Muscle of leg (tissue), 16 donors: ENCODE results near the gene RNF114. TPM values are rescaled to one million over a fixed set of nuclear protein-coding genes. Genes with fewer than 3 reads are reported as not detected.

ENCODE experiments used
- DNase-seq: peaks from one replicate; pipeline ENCODE4 v3.0.0; 2013
- H3K27ac ChIP-seq: one replicate; pipeline ENCODE4 v1.5.1; 2013; ENCODE audit warnings: mild to moderate bottlenecking, low read length, control low read depth
- H3K27me3 ChIP-seq: one replicate; pipeline ENCODE4 v1.6.1; 2013; ENCODE audit warnings: low read length; ENCODE audit not compliant: control insufficient read depth, insufficient read depth
- H3K36me3 ChIP-seq: one replicate; pipeline ENCODE4 v1.6.1; 2013; ENCODE audit warnings: low read length; ENCODE audit not compliant: control insufficient read depth, insufficient read depth
- H3K4me1 ChIP-seq: one replicate; pipeline ENCODE4 v1.6.1; 2013; ENCODE audit warnings: low read length; ENCODE audit not compliant: control insufficient read depth, insufficient read depth
- H3K4me3 ChIP-seq: one replicate; pipeline ENCODE4 v1.5.1; 2013; ENCODE audit warnings: low read length, control low read depth
- H3K9me3 ChIP-seq: replicated peaks from 2 replicates; pipeline ENCODE4 v1.6.1; 2013; ENCODE audit warnings: low read depth, low read length; ENCODE audit not compliant: control insufficient read depth
- WGBS: methylation state at CpG from one replicate; pipeline ENCODE4 v1.1.5; 2013; ENCODE audit warnings: missing lambda C conversion rate; ENCODE audit not compliant: insufficient coverage; 5-methylcytosine and 5-hydroxymethylcytosine counted together
- long read RNA-seq, 11 donors: transcript quantifications; one replicate each; lab custom pipeline, GENCODE V29; 2026
- polyA plus RNA-seq, 8 donors: library from polyadenylated mRNA; unstranded; fragments of 120-200 nt; gene quantifications; one replicate each; pipeline versions ENCODE4 v1.2.1 to v1.2.3, GENCODE V29; 2013; ENCODE audit warnings: inconsistent platforms in 1 of 8, low replicate concordance in 1 of 8; ENCODE audit not compliant: insufficient read length in 8 of 8, insufficient read depth in 1 of 8
- total RNA-seq: library from RNA; stranded (reverse); fragments of 120-200 nt; gene quantifications from one replicate; pipeline ENCODE4 v1.2.4, GENCODE V29; 2013

The RNF114 gene, protein sequence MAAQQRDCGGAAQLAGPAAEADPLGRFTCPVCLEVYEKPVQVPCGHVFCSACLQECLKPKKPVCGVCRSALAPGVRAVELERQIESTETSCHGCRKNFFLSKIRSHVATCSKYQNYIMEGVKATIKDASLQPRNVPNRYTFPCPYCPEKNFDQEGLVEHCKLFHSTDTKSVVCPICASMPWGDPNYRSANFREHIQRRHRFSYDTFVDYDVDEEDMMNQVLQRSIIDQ
- total RNA-seq, result 42.1 TPM
- 10 to 100 TPM; 31.7 to 49.8 (median 39.4) TPM for polyA plus RNA-seq
- long read RNA-seq, donor 1, transcript RNF114-201 (6 exons, 2,503 nt), result major isoform, 5 of 8 reads
- long read RNA-seq, donor 1, partial matches to known transcripts, result 0 of 8 reads
- long read RNA-seq, donor 1, other reads (novel, unspliced or antisense), result 0 of 8 reads
- long read RNA-seq, donor 2, partial matches to known transcripts, result 0 of 4 reads
- long read RNA-seq, donor 2, other reads (novel, unspliced or antisense), result 0 of 4 reads
- long read RNA-seq, donor 3, transcript RNF114-201 (6 exons, 2,503 nt), result major isoform, 7 of 14 reads
- long read RNA-seq, donor 3, partial matches to known transcripts, result 0 of 14 reads
- long read RNA-seq, donor 3, other reads (novel, unspliced or antisense), result 0 of 14 reads
- long read RNA-seq, donor 4, transcript RNF114-201 (6 exons, 2,503 nt), result major isoform, 8 of 11 reads
- long read RNA-seq, donor 4, partial matches to known transcripts, result 0 of 11 reads
- long read RNA-seq, donor 4, other reads (novel, unspliced or antisense), result 0 of 11 reads
- long read RNA-seq, donor 5, transcript RNF114-201 (6 exons, 2,503 nt), result major isoform, 31 of 35 reads
- long read RNA-seq, donor 5, partial matches to known transcripts, result 0 of 35 reads
- long read RNA-seq, donor 5, other reads (novel, unspliced or antisense), result 0 of 35 reads
- long read RNA-seq, donor 6, transcript RNF114-201 (6 exons, 2,503 nt), result major isoform, 17 of 20 reads
- long read RNA-seq, donor 6, partial matches to known transcripts, result 0 of 20 reads
- long read RNA-seq, donor 6, other reads (novel, unspliced or antisense), result 0 of 20 reads
- long read RNA-seq, donor 7, transcript RNF114-201 (6 exons, 2,503 nt), result major isoform, 20 of 23 reads
- long read RNA-seq, donor 7, partial matches to known transcripts, result 0 of 23 reads
- long read RNA-seq, donor 7, other reads (novel, unspliced or antisense), result 0 of 23 reads
- long read RNA-seq, donor 8, transcript RNF114-201 (6 exons, 2,503 nt), result major isoform, 16 of 18 reads
- long read RNA-seq, donor 8, partial matches to known transcripts, result 0 of 18 reads
- long read RNA-seq, donor 8, other reads (novel, unspliced or antisense), result 0 of 18 reads
- long read RNA-seq, donor 9, transcript RNF114-201 (6 exons, 2,503 nt), result major isoform, 7 of 9 reads
- long read RNA-seq, donor 9, partial matches to known transcripts, result 0 of 9 reads
- long read RNA-seq, donor 9, other reads (novel, unspliced or antisense), result 0 of 9 reads
- long read RNA-seq, donor 10, transcript RNF114-201 (6 exons, 2,503 nt), result major isoform, 16 of 18 reads
- long read RNA-seq, donor 10, partial matches to known transcripts, result 0 of 18 reads
- long read RNA-seq, donor 10, other reads (novel, unspliced or antisense), result 0 of 18 reads
- long read RNA-seq, donor 11, transcript RNF114-201 (6 exons, 2,503 nt), result major isoform, 12 of 16 reads
- long read RNA-seq, donor 11, partial matches to known transcripts, result 0 of 16 reads
- long read RNA-seq, donor 11, other reads (novel, unspliced or antisense), result 0 of 16 reads

DNA sequence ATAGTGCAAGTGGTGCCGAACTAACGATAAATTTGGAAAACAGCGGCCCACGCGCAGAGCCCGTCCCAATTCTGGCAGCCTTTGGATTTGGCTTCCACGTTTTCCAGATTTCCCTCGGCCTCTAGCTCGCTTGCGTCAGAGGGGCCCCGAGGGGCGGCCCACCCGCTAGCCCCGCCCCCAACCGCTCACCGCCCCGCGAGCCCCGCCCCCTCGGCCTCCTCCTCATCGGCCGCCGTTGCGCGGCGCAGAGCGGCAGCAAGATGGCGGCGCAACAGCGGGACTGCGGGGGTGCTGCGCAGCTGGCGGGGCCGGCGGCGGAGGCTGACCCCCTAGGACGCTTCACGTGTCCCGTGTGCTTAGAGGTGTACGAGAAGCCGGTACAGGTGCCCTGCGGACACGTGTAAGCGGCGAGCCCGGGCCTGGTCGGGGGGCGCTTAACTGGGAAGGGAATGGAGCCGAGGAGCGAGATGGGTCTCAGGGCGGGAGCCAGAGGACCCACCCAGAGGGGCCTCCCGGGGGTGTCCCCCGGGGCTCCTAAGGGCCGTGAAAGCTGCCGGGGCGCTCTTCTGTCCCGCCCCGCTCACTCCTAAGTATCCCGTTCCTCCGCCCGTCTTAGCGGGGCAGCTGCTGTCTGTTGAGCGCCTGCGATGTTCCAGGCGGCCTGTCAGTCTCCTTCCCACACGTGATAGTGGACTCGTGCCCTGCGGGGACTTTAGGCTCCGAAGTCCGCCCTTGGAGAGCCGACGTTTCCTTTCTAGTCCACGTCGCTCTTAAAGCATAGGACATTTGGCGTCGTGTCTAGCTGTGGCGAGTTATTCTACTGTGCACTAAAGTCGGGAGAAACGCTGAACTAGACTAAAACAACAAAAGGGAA, at the start of gene RNF114:
Gene RNF114 (plus strand): TSS at position 245 of the 874 bp plus-strand sequence. CDS start 16 bp downstream, at position 261.
- Histone ChIP-seq H3K36me3 (peaks cover 16% of the 10 kb centered on the region), H3K9me3 (no peaks in the 10 kb centered on the region), H3K4me1 (peaks cover 27% of the 10 kb centered on the region), H3K27me3 (no peaks in the 10 kb centered on the region), H3K4me3 (peak within 1 kb of the TSS; percentile 99), H3K27ac (peak within 1 kb of the TSS; percentile 98)
- peak; percentile 97 for DNase-seq
- WGBS, result under 1% methylated on average over 74 of the region's 79 CpGs

GRCh38 chr20:49886571-49887213, 49.5 kb upstream of the RNF114 start:
- Histone ChIP-seq H3K9me3 (no peaks in the 10 kb centered on the region), H3K4me3 (no peak overlapping the region), H3K27ac (peak overlapping the region; percentile 72), H3K4me1 (peaks cover 25% of the 10 kb centered on the region), H3K36me3 (peaks cover 59% of the 10 kb centered on the region), H3K27me3 (no peaks in the 10 kb centered on the region)
- 67% methylated on average over 28 of the region's 30 CpGs for WGBS
- no peak for DNase-seq

GRCh38 chr20:49887251-49888211, 48.7 kb upstream of the RNF114 start:
- no peaks in the 10 kb centered on the region for H3K9me3 ChIP-seq
- H3K4me1 ChIP-seq, result peaks cover 30% of the 10 kb centered on the region
- H3K36me3 ChIP-seq, result peaks cover 53% of the 10 kb centered on the region
- 69% methylated on average over 26 of the region's 32 CpGs for WGBS
- H3K27me3 ChIP-seq, result no peaks in the 10 kb centered on the region
- peak; percentile 54 for DNase-seq
- no peak overlapping the region for H3K4me3 ChIP-seq
- H3K27ac ChIP-seq, result peak overlapping the region; percentile 72

DNA sequence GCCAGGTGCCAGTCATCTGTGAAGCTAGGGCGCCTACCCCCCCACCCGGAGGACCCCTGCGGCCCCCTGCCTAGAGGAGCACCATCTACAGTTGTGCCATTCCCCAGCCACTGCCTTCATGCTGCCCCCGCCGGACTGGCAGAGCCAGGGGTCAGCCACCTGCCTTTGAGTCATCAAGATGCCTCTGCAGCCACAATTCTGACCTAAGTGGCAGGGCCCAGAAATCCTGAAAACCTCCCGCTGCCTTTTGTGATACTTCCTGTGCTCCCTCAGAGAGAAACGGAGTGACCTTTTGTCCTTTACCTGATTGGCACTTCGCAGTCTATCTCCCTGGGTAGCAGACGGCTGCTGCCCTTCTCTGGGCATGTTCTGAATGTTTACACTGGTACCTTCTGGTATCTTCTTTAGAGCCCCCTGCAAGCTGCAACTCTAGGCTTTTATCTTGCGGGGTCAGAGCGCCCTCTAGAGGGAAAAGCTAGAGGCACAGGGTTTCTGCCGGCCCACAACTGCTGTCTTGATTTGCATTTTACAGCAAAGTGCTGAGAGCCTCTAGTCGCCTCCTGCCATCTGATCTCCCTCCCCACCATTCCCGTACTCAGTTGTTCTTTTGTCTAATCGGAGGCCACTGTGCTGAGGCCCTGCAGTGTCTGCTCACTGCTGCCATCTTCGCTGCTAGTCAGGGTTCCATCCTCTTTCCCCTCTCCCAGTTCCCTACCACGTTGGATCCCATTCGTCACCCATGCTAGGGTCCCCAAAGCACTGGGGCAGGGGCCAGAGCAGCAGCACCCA, 47.8 kb upstream of the RNF114 start:
- Histone ChIP-seq H3K9me3 (no peaks in the 10 kb centered on the region), H3K4me3 (no peak overlapping the region), H3K27ac (no peak overlapping the region), H3K27me3 (no peaks in the 10 kb centered on the region), H3K4me1 (peaks cover 38% of the 10 kb centered on the region), H3K36me3 (peaks cover 52% of the 10 kb centered on the region)
- 54% methylated on average over 16 of the region's 18 CpGs for WGBS
- peak; percentile 57 for DNase-seq

GRCh38 chr20:49889001-49889934, 46.9 kb upstream of the RNF114 start:
- Histone ChIP-seq H3K27me3 (no peaks in the 10 kb centered on the region), H3K36me3 (peaks cover 46% of the 10 kb centered on the region), H3K4me3 (no peak overlapping the region), H3K9me3 (no peaks in the 10 kb centered on the region), H3K27ac (no peak overlapping the region), H3K4me1 (peaks cover 38% of the 10 kb centered on the region)
- no peak for DNase-seq
- 84% methylated on average over 4 of the region's 9 CpGs for WGBS

DNA sequence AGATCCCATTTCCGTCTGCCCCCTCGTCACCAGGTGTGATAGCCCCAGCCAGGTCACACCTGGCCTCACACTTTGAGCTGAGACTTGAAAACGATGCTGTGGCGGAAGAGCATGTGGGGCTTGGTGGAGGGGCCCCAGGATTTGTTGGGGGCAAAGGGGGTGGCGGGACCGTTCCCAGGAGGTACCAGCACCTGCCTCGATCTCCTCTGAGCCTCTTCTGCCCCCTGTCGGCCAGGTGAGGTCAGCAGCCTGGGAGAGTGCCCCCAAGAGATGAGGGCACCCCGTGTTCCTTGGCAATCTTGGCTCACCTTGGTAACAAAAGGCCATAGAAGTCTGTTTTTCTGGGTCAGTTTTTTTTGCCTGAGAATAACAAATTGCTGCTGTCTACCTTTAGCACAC, 46.3 kb upstream of the RNF114 start:
- Histone ChIP-seq H3K27ac (no peak overlapping the region), H3K4me3 (no peak overlapping the region), H3K36me3 (peaks cover 39% of the 10 kb centered on the region), H3K9me3 (no peaks in the 10 kb centered on the region), H3K4me1 (peaks cover 35% of the 10 kb centered on the region), H3K27me3 (no peaks in the 10 kb centered on the region)
- WGBS, result 57% methylated on average over 7 of the region's 9 CpGs
- DNase-seq, result no peak
